SHP77 treated with DMSO at 0.1 percent for 48 hours (cell line): ENCODE measurements around the gene CYP4F12.
"Not testable (repeated sequence)": the region's sequence is repeated elsewhere in the genome, so short reads cannot be mapped to it uniquely, and the experiment has no call there.

Source experiments
- DNase-seq: peaks from one replicate; lab custom pipeline; 2025; lab: John Stamatoyannopoulos, UW

CYP4F12 gene

DNA sequence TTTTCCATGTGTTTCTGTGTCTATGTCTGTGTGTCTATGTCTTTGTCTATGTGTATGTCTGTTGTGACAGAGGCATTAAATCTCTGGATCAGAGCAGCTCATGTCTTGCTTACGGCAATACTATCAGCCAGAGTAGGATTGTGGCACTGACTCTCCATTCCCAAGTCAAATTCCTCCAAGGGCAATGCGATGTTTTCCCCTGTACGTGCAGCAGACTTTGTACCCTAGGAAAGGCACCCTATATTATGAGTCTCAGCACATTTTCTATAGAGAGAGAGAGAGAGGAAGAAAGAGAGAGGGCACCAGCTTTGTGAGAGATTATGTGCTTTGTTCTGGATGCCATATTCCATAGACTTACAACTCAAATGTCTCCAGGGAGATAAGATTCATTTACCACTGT is 21.1 kb upstream of the CYP4F12 start:
- no peak for DNase-seq

DNA sequence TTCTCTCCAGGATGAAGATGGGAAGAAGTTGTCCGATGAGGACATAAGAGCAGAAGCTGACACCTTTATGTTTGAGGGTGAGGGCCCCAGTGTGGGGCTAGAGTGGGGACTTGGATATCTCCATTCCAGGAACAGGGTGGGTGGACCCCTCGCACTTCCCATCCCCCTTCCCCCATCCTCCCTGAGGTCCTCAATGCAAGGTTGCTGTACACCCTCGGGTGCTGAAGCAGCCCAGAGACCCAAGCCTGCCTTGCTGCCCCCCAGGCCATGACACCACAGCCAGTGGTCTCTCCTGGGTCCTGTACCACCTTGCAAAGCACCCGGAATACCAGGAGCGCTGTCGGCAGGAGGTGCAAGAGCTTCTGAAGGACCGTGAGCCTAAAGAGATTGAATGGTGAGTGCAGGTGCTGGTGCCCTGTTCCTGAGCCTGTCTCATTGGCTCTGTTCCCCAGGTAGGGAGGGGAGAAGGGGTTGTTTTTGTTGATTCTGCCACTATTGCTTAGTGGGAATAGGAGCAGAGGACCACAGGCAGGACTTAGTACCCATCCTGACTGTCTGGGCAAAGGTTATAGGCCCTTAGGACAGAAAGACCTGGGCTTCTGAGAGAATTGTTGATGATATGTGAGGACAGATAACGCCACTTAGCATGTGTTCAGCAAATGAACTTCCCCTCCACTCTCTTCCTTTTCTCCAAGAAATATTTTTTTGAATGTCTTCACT is 20.2 kb upstream of the CYP4F12 start:
- DNase-seq, result no peak

DNA sequence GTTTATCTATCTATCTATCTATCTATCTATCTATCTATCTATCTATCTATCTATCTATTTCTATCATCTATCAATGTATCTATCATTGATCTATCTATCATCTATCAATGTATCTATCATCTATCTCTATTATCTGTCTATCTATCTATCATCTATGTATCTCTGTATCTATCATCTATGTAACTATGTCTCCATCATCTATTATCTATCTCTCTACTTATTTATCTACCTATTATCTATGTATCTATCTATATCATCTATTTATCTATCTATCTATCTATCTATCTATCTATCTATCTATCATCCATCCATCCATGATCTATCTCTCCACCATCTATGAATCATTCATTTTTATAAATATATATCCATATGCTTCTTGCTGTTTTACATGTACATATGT is 16.4 kb upstream of the CYP4F12 start:
- no peak for DNase-seq

DNA sequence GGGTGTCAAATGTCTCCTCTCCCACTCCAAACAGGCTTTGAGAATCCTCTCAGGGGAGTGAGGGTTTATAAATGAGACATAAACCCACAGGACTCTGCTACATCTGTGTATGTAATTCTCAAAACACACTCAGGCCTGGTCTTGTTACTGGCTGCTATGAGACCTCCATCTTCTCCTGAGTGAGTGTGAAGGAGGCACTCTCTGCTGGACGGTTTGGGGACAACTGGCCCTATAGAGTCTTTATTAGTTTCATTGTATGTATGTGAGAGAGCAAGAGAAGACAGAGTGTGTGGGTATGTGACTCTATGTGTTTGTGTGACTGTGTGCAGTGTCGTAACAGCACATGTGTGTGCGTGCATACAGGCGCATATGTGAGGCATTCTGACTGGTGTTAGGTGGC is 9.6 kb upstream of the CYP4F12 start:
- no peak for DNase-seq

DNA sequence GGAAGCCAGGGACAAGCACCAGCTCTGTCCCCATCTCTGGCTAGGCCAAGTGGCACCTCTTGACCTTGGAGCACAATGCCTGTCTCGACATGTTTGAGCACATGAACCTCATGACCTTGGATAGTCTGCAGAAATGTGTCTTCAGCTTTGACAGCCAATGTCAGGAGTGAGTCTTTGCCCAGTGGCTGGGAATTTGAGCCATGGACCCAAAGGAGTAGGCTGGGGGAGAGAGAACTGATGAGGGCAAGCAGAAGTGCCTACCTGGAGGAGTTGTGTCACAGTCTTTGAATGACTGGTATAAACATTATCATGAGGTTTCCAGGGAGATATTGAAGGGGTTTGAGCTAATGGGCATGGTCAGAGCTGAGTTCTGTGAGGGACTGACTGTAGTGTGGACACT is 6.7 kb upstream of the CYP4F12 start:
- no peak for DNase-seq

DNA sequence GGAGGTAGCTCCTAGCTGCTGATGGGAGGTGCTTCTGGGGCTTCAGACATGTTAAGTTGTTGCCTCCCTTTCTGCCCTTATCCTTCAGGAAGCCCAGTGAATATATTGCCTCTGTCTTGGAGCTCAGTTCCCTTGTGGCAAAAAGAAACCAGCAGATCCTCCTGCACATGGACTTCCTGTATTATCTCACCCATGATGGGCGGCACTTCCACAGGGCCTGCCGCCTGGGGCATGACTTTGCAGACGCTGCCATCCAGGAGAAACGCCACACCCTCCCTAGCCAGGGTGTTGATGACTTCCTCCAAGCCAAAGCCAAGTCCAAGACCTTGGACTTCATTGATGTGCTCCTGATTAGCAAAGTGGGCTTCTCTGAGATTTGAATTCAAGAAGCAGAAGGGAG is 6.0 kb upstream of the CYP4F12 start:
- DNase-seq, result no peak

DNA sequence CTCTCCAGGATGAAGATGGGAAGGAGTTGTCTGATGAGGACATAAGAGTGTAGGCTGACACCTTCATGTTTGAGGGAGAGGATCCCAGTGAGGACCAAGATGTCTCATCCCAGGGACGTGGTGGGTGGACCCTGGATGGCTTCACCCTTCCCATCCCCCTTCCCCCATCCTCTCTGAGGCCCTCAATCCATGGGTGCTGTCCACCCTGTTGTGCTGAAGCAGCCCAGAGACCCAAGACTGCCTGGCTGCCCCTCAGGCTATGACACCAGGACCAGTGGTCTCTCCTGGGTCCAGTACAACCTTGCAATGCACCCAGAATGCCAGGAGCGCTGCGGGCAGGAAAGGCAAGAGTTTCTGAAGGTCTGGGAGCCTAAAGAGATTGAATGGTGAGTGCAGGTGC is 3.4 kb upstream of the CYP4F12 start:
- no peak for DNase-seq

DNA sequence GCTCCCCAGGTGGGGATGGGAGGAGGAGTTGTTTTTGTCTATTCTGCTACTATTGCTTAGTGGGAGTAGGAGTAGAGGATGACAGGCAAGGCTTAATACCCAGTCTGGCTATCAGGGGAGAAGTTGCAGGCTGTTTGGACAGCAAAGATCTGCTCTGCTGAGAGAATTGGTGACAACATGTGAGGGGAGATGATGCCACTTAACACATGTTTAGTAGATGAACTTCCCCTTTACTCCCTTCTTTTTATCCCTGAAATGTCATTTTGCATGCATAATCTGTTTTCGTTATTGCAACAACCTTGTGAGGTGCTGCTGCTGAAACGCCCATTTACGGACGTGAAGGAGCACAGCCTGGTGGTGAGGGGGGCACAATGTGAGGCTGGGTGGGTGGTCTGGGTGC is 3.0 kb upstream of the CYP4F12 start:
- no peak for DNase-seq

DNA sequence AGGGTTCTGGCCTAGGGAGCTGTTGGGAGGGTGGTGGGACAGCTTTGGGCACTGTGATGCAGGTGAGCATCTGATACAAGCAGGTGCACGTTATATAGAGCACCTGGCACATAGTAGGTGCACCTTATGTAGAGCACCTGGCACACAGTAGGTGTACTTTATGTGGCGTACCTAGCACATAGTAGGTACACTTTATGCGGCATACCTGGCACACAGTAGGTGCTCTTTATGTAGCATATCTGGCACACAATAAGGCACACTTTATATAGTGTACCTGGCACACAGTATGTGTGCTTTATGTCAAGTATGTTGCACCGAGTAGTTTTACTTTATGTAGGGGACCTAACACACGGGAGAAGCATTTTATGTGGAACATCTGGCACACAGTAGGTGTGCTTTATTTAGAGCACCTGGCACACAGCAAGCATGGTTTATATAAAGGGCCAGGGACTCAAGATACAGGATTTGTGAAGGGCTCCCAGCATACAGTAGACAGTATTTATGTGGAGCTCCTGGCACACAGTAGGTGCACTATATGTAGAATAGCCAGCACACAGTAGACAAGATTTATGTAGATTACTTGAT is 1.6 kb upstream of the CYP4F12 start:
- no peak for DNase-seq

DNA sequence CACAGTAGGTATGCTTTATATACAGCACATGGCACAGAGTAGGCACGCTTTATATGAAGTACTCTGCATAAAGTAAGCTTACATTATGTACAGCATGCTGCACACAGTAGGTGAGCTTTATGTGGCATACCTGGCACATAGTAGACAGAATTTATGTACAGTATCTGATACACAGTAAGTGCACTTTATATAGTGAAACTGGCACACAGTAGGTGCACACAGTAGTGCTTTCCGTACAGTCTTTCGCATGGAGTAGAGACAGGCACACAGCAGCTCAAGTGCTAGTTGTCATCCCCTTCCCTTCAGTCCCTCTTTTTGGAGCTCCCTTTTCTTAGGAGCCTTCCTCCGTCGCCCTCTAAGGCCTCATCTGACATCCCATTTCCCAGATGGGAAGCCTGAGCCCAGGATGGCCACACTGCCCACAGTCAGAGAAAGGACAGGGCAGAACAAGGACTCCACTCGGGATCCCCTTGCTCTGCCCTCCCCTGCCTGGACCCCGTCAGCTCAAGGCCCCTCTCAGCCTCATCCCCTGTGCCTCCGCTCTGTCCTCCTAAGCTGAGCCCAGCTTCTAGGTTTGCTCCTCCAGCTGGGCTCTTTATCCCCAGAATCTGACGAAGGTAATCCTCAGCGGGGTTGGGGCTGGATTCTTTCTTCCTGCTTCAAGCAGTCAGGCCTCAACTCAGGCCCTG is 852 bp upstream of the CYP4F12 start:
- no peak for DNase-seq

DNA sequence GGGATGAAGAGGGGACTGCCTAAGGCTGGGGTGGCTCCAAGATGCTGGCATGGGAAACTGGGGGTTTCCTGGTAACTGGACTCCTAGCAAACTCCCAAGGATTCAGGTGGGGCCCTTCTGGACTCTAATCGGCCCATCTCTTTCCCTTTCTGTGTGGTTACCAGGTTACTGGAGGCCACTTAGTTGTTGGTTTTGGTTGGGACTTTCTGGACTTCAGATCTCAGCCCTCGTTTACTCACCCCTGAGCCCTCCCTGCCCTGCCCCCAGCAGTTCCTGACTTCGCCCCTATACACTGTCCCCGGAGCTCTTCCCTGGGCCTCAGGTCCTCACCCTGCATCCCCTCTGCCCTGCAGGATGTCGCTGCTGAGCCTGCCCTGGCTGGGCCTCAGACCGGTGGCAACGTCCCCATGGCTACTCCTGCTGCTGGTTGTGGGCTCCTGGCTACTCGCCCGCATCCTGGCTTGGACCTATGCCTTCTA is 328 bp downstream of the CYP4F12 start:
- DNase-seq, result no peak

DNA sequence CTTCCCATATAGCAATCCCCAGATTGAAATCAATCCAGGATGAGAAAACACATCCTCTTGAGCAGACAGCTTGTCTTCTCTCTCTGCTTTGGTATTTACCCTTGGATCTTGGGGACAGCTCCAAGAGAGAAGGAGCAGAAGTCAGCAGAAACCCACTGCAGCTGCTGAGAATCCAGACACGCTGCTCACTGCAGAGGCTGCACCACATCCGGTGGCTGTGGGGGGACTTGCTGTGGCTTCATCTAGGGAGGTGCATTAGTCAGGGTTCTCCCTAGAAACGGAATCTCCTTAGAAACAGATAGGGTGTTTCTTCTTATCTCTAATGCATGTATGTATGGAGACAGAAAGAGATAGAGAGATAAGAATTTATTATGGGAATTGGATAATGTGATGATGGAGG is 2.7 kb downstream of the CYP4F12 start:
- no peak for DNase-seq

DNA sequence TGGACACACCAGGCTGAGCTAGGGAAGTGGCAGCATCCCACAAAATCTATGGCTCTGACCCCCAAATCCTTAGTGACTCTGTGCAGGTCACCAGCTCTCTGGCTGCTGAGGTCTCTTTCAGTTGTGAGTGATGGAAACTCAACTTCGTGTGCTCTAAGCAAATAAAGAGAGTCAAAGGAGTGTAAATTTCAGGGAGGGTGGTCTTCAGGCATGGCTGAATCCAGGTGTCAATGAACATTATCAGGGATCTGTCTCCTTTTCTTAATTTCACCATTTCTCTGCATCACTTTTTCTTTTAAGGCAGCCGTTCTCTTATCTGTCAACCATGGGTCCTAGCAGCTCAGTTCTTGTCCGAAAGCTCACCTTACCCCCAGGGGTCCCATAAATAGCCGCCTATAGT is 6.2 kb downstream of the CYP4F12 start:
- no peak for DNase-seq

DNA sequence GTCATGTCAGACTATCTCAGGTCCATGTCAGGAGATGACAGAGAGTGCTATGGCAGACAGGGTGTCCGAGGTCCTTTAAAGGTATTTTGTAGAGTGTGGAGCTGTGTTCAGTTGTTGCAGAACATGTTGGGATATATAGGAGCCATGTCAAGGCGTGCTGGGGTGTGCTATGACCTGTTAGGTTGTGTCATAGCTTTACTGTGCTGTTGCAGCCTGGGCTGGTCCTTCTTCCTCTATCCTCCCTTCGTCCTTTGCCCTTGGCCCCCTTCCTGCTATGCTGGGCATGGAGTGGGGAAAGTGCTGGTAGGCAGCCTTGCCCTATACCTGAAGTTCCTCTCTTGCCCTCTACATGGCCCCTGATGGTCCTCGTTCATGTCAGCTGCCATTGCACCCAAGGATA is 7.0 kb downstream of the CYP4F12 start:
- not testable (repeated sequence) for DNase-seq

DNA sequence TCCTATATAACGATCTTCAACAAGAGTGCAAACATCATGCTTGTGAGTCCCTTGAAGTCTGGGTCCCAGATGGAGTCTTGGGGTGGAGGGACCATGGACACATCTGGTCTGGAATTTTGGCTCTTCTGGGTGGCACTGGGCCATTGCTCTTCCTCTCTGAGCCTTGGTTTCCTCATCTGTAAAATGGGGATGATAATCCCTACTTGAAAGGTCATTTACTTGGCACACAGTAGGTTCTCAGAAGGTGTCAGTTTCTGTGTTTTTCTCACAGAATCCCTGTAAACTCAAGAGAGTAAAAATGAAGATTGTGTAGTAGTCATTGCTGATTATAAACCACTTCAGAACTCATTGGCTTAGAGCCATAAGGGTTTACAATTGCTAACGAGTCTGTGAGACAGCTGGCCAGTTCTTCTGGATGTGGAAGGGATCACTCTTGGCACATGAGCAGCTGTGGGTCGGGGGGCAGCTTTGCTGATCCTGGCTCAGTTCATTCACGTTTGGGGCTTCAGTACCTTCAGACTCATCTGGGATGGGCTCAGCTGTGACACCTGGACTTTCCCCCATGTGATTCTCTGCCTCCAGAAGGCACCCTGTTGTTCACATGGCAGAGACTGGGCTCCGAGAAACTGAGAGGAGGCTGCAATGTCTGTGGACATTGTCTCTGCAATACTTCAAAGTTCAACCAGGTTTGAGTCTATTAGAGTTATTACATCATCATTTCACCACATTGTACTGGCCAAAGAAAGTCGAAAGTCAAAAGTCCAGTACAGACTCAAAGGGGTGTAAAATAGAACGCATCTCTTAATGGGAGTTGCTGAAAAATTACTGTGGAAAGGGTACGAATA is 7.8 kb downstream of the CYP4F12 start:
- DNase-seq, result no peak

DNA sequence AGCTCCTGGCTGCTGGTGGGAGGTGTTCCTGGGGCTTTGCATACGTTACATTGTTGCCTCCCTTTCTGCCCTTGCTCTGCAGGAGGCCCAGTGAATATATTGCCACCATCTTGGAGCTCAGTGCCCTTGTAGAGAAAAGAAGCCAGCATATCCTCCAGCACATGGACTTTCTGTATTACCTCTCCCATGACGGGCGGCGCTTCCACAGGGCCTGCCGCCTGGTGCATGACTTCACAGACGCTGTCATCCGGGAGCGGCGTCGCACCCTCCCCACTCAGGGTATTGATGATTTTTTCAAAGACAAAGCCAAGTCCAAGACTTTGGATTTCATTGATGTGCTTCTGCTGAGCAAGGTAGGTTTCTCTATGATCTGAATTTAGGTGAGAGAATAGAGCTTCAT is 10.5 kb downstream of the CYP4F12 start:
- no peak for DNase-seq

DNA sequence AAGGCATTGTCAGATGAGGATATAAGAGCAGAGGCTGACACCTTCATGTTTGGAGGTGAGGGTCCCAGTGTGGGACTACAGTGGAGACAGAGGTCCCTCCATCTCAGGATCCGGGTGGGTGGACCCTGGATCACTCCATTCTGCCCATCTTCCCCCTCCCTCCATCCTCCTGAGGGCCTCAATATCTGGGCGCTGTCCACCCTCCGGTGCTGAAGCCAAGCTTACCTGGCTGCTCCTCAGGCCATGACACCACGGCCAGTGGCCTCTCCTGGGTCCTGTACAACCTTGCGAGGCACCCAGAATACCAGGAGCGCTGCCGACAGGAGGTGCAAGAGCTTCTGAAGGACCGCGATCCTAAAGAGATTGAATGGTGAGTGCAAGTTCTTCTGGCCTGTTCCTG is 11.9 kb downstream of the CYP4F12 start:
- DNase-seq, result no peak

DNA sequence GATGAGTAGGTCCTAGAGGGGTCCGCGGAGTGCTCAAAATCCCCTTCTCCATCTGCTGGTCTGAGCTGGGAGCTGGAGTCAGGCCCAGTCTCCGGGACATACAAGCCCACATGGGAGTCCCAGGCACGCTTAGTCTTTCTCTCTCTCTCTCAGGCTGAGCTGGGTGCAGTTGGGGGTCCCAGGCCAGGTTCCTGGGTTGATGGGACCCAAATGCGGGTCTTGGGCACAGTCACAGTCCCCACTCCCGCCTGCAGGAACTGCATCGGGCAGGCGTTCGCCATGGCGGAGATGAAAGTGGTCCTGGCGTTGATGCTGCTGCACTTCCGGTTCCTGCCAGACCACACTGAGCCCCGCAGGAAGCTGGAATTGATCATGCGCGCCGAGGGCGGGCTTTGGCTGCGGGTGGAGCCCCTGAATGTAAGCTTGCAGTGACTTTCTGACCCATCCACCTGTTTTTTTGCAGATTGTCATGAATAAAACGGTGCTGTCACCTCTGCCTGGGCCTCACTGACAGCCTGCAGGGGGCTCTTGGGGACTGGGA is 23.8 kb downstream of the CYP4F12 start:
- no peak for DNase-seq

DNA sequence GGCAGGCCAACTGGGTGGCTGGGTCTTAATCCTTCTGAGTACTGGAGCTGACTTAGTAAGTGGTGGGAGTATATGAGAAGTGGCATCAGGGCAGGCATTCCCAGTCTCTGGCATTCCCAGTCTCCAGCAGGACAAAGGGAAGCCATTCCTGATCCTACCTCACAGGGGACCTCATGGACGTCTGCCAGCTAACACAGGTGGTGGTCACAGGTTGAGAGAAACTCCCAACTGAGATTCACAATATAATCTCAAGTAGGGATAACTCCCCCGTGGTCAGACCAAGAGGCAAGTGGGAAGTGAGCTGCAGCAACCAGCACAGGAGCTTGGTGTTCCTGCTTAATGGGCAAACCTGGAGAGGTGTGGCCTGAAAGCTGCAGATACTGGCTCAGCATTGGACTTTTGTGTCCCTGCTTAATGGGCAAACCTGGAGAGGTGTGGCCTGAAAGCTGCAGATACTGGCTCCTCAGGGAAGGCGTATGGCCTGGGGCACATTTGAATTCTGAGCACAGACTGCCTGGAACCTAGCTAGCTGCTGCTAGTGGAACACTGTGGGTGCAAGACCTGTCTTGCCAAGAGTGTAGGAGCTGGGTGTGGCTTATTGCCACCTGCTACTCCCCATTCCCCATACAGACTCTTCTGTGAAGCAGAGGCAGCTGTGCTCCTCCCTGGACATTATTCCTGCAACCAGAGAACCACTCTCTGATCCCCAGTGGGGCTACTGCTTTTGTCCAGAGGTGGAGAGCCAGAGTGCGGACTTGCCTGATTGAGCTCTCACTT is 29.1 kb downstream of the CYP4F12 start:
- DNase-seq, result no peak

DNA sequence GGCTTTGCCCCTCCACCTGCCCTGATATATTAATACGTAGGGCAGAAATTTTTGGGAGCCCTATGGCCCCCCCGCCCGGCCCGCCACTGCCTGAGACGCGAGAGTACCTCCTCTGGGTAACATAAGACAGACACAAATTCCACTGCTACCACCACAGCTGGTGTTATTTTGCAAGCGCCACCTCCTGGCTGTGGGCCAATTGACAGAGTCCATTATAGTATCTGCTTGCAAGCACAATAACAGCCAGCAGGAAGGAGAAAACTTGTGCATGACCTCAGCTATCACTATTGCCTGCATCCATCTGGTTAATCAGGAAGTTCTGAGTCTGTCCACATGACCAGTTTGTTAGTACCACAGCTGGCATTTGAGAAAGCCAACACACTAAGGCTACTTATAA is 29.6 kb downstream of the CYP4F12 start:
- DNase-seq, result peak; percentile 53

DNA sequence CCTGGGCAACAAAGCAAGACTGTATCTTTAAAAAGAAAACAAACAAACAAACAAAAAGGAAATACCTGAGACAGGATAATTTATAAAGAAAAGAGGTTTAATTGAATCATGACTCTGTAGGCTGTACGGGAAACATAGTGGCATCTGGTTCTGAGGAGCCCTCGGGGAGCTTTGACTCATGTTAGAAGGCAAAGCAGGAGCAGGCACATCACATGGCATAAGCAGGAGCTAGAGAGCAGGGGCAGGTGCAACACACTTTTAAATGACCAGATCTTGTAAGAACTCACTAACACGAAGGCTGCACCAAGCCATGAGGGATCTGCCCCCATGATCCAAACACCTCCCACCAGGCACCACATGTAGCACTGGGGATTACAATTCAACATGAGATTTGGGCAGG is 41.8 kb downstream of the CYP4F12 start:
- no peak for DNase-seq
